HG03432 (cell line): ENCODE measurements around the gene LCE3C.
"Not testable (repeated sequence)": the region's sequence is repeated elsewhere in the genome, so short reads cannot be mapped to it uniquely, and the experiment has no call there.

ENCODE experiments used
- ATAC-seq: cut with Tn5 transposase; IDR thresholded peaks from one replicate; pipeline ENCODE4 v1.9.1; 2021; ENCODE audit warnings: mild to moderate bottlenecking, moderate library complexity; ENCODE audit not compliant: unreplicated experiment

Gene LCE3C

GRCh38 chr1:152599934-152600333 lies at the start of gene LCE3C:
Gene LCE3C, plus strand, starts transcription at chr1:152600234. Its CDS starts 498 bp downstream, at chr1:152600732.
- ATAC-seq: no peak

GRCh38 chr1:152565115-152565514 lies 34.9 kb upstream of the LCE3C start:
- ATAC-seq: no peak

- ATAC-seq: no peak
Observed at GRCh38 chr1:152565535-152566215, 34.4 kb upstream of the LCE3C start.

- no peak for ATAC-seq
Observed at GRCh38 chr1:152566681-152567080, 33.4 kb upstream of the LCE3C start, which contains the start of gene LCE3E. Gene LCE3E, minus strand, starts transcription at chr1:152566780. Its CDS starts 572 bp downstream, at chr1:152566208.

GRCh38 chr1:152577168-152577567 lies 22.9 kb upstream of the LCE3C start:
- peak; percentile 50 for ATAC-seq

- not testable (repeated sequence) for ATAC-seq
Observed at GRCh38 chr1:152579526-152579925, 20.5 kb upstream of the LCE3C start.

- no peak for ATAC-seq
Observed at GRCh38 chr1:152580433-152580832, 19.6 kb upstream of the LCE3C start, which contains the start of gene LCE3D. Gene LCE3D, minus strand, starts transcription at chr1:152580516. Its CDS starts 580 bp downstream, at chr1:152579936.

GRCh38 chr1:152582647-152583046 lies 17.4 kb upstream of the LCE3C start:
- ATAC-seq: no peak

- ATAC-seq: no peak
Observed at GRCh38 chr1:152585586-152585985, 14.4 kb upstream of the LCE3C start.

GRCh38 chr1:152596986-152597385 lies 3.0 kb upstream of the LCE3C start:
- ATAC-seq: no peak

GRCh38 chr1:152613511-152613910 lies 13.5 kb downstream of the LCE3C start, which contains the start of gene LCE3B:
Gene LCE3B, plus strand, starts transcription at chr1:152613811. Its CDS starts 0 bp downstream, at chr1:152613811.
- no peak for ATAC-seq

- no peak for ATAC-seq
Observed at GRCh38 chr1:152621993-152622392, 22.0 kb downstream of the LCE3C start.

GRCh38 chr1:152622803-152623202 lies 22.8 kb downstream of the LCE3C start, which contains the start of gene LCE3A:
Gene LCE3A, minus strand, starts transcription at chr1:152623103. Its CDS starts 0 bp downstream, at chr1:152623103.
- no peak for ATAC-seq

GRCh38 chr1:152623203-152623844 lies 23.3 kb downstream of the LCE3C start:
- ATAC-seq: no peak

- ATAC-seq: no peak
Observed at GRCh38 chr1:152626744-152627143, 26.7 kb downstream of the LCE3C start.

GRCh38 chr1:152630596-152630995 lies 30.6 kb downstream of the LCE3C start:
- no peak for ATAC-seq

GRCh38 chr1:152640351-152640750 lies 40.3 kb downstream of the LCE3C start:
- ATAC-seq: no peak

GRCh38 chr1:152643945-152644344 lies 43.9 kb downstream of the LCE3C start:
- no peak for ATAC-seq

GRCh38 chr1:152645146-152645545 lies 45.1 kb downstream of the LCE3C start:
- no peak for ATAC-seq

- ATAC-seq: no peak
Observed at GRCh38 chr1:152646656-152647055, 46.6 kb downstream of the LCE3C start.
